Colonic mucosa (tissue), 4 donors: ENCODE data around the gene FNBP1. TPM values are rescaled to one million over a fixed set of nuclear protein-coding genes. Genes with fewer than 3 reads are reported as not detected.
"Not testable (repeated sequence)": the region's sequence is repeated elsewhere in the genome, so short reads cannot be mapped to it uniquely, and the experiment has no call there.

Experiments used
- DNase-seq: peaks from one replicate; pipeline ENCODE4 v3.0.0-alpha.2; 2020
- H3K27ac ChIP-seq: fragments of 200-600 bp; one replicate; pipeline ENCODE4 v1.8.0; 2021
- H3K27me3 ChIP-seq: fragments of 200-600 bp; one replicate; pipeline ENCODE4 v1.8.0; 2021
- H3K36me3 ChIP-seq: fragments of 200-600 bp; one replicate; pipeline ENCODE4 v1.8.0; 2021
- H3K4me1 ChIP-seq: fragments of 200-600 bp; one replicate; pipeline ENCODE4 v1.8.0; 2021; ENCODE audit warnings: mild to moderate bottlenecking
- H3K4me3 ChIP-seq: fragments of 200-600 bp; one replicate; pipeline ENCODE4 v1.8.0; 2021
- H3K9ac ChIP-seq, 2 donors: one replicate each; pipeline ENCODE4 v1.7.0; 2013; ENCODE audit warnings: control low read depth in 2 of 2, low read depth in 2 of 2, low read length in 2 of 2
- H3K9me3 ChIP-seq: fragments of 200-600 bp; one replicate; pipeline ENCODE4 v1.8.0; 2021
- CTCF ChIP-seq: fragments of 200-600 bp; IDR thresholded peaks from one replicate; pipeline ENCODE4 v1.8.0; 2022; ENCODE audit warnings: antibody characterized with exemption, mild to moderate bottlenecking
- intact Hi-C: fragments of 100-400 bp; cut with DNase I; formaldehyde crosslinking; loops from one replicate; pipeline ENCODE4 v1.14.1; 2022
- total RNA-seq, 2 donors: library from RNA; stranded (reverse); fragmentation: NEBNext Ultra II Directional in 1 of 2; extraction: Animal tissue kit (Norgen Biotek cat#: 25700) in 1 of 2; gene quantifications; one replicate each; pipeline ENCODE4 v1.2.1, GENCODE V29; 2021
- donor health status: healthy.
- donor health status: DM: no; HTN: no; CAD: no.
- donor health status: DM: no; HTN: no; CAD: no.

FNBP1 gene
- total RNA-seq, 2 donors from 2014 or later, result 24.7 to 55.5 TPM

DNA sequence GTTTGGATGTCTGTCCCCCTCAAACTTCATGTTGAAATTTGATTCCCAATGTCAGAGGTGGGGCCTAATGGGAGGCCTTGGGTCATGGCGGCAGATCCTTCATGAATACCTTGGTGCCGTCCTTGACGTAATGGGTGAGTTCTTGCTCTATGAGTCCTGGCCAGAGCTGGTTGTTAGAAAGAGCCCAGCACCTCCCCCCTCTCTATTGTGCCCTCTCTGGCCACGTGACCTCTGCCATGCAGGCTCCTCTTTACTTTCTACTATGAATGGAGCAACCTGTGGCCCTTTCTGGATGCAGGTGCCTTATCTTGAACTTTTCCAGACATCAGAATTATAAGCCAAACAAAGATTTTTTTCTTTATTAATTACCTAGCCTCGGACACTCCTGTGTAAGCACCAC lies 40.7 kb downstream of the FNBP1 start:
- H3K4me1 ChIP-seq, result peaks cover under 1% of the 10 kb centered on the region
- DNase-seq, result no peak
- H3K27me3 ChIP-seq, result no peaks in the 10 kb centered on the region
- no peak overlapping the region for H3K4me3 ChIP-seq
- intact Hi-C loops, result no loop called here
- no peak for TF ChIP-seq CTCF
- no peaks in the 10 kb centered on the region for H3K36me3 ChIP-seq
- no peak overlapping the region for H3K27ac ChIP-seq
- H3K9me3 ChIP-seq, result no peaks in the 10 kb centered on the region
- H3K9ac ChIP-seq, result no peak overlapping the region

DNA sequence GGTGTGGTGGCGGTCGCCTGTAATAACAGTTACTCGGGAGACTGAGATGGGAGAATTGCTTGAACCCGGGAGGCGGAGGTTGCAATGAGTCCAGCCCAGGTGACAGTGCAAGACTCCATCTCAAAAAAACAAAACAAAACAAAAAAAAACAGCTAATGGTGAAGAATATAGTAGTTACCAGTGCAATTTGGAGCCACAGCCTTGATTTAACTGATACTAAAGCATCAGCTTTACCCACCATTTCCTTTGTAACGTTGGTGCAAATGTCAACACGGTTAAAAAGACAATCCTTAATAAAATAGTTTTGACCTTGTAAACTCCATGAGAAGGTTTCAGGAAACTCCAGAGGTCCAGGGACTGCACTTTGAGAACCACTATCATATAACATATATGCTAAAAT lies 41.8 kb downstream of the FNBP1 start:
- intact Hi-C loops, result no loop called here
- H3K27ac ChIP-seq, result no peak overlapping the region
- H3K9me3 ChIP-seq, result no peaks in the 10 kb centered on the region
- H3K9ac ChIP-seq, result no peak overlapping the region
- peaks cover 7% of the 10 kb centered on the region for H3K4me1 ChIP-seq
- H3K27me3 ChIP-seq, result no peaks in the 10 kb centered on the region
- no peak for TF ChIP-seq CTCF
- no peaks in the 10 kb centered on the region for H3K36me3 ChIP-seq
- DNase-seq, result no peak
- H3K4me3 ChIP-seq, result no peak overlapping the region

DNA sequence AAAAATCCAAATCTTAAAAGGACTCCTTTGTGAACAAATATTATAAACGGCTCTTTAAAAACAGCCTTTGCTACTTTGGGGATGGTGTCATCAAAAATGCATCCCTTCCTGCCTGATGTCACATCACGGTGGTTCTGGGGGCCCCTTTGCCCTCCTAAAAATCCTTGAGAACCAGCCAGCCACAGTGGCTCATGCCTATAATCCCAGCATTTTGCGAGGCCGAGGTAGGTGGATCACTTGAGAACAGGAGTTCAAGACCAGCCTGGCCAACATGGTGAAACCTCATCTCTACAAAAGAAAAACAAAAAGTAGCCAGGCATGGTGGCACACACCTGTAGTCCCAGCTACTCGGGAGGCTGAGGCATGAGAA lies 43.9 kb downstream of the FNBP1 start:
- intact Hi-C loops, result no loop called here
- no peaks in the 10 kb centered on the region for H3K27me3 ChIP-seq
- no peak overlapping the region for H3K9ac ChIP-seq
- no peak overlapping the region for H3K4me3 ChIP-seq
- no peak for DNase-seq
- H3K4me1 ChIP-seq, result peaks cover 8% of the 10 kb centered on the region
- H3K27ac ChIP-seq, result no peak overlapping the region
- H3K36me3 ChIP-seq, result no peaks in the 10 kb centered on the region
- H3K9me3 ChIP-seq, result no peaks in the 10 kb centered on the region
- no peak for TF ChIP-seq CTCF

DNA sequence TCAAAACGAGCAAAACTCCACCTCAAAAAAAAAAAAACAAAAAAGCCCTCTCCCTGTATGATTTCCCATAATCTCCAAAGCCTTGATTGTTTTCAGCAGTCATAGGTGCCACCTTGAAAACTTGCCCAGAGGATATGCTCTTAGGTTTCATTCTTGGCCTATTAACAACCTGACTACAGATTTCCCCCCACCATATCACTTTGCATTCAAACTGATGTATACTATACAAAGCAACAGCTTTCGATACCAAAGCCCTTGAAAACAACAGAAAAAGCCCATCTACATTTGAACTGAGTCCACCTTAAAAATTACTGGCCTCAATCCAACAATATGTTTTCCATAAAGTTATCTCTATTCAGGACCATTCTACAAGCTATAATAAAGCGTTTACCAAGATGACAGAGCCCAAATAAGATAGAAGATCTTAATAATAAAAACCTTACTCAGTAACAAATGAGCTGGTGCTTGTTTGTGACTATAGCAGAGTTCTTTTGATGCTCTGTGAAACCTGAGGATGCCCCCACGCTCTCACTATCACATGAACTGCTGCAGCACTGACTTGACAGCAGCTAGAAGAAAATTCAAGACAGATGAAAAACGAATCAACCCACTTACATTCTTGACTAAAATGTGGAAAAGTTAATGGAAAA lies 44.4 kb downstream of the FNBP1 start:
- no peaks in the 10 kb centered on the region for H3K36me3 ChIP-seq
- TF ChIP-seq CTCF, result no peak
- peaks cover 8% of the 10 kb centered on the region for H3K4me1 ChIP-seq
- no peak overlapping the region for H3K4me3 ChIP-seq
- no peaks in the 10 kb centered on the region for H3K9me3 ChIP-seq
- H3K27ac ChIP-seq, result no peak overlapping the region
- intact Hi-C loops, result no loop called here
- no peaks in the 10 kb centered on the region for H3K27me3 ChIP-seq
- H3K9ac ChIP-seq, result peak overlapping the region in 1 of 2 donors; percentile 12
- DNase-seq, result no peak

DNA sequence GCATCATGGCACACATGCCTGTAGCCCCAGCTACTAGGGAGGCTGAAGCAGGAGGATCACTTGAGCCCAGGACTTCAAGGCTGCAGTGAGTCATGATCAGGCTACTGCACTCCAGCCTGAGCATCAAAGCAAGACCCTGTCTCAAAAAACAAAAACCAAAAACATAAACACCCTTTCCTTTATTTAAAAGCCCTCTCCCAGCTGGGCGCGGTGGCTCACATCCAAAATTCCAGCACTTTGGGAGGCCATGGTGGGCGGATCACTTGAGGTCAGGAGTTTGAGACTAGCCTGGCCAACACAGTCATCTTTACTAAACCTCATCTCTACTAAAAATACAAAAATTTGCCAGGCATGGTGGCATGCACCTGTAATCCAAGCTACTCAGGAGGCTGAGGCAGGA lies 45.3 kb downstream of the FNBP1 start:
- H3K9me3 ChIP-seq, intact Hi-C loops, H3K36me3 ChIP-seq, H3K4me3 ChIP-seq, H3K4me1 ChIP-seq, DNase-seq, H3K27me3 ChIP-seq, H3K9ac ChIP-seq, H3K27ac ChIP-seq: not testable (repeated sequence)

- Histone ChIP-seq H3K4me3 (no peak overlapping the region), H3K27me3 (no peaks in the 10 kb centered on the region), H3K4me1 (peaks cover 8% of the 10 kb centered on the region), H3K36me3 (no peaks in the 10 kb centered on the region), H3K9ac (peak overlapping the region in 1 of 2 donors; percentile 1), H3K9me3 (no peaks in the 10 kb centered on the region), H3K27ac (peak overlapping the region; percentile 43)
- no peak for DNase-seq
- TF ChIP-seq CTCF, result no peak
- intact Hi-C loops, result no loop called here
Observed at GRCh38 chr9:129996161-129996830, 46.7 kb downstream of the FNBP1 start.
